Activated CD8-positive, alpha-beta memory T cell treated with anti-CD3 and anti-CD28 coated beads for 36 hours (primary cell): Measurements from ENCODE around the gene TM7SF3. TPM values are rescaled to one million over a fixed set of nuclear protein-coding genes. Genes with fewer than 3 reads are reported as not detected.
"Not testable (repeated sequence)": the region's sequence is repeated elsewhere in the genome, so short reads cannot be mapped to it uniquely, and the experiment has no call there.

ENCODE experiments used
- CTCF ChIA-PET: fragments of 350-600 bp; sonication (Branson Sonifier 250); formaldehyde crosslinking; loops from one replicate; lab custom pipeline; 2021; ENCODE audit warnings: antibody characterized with exemption; lab: Charles Lee
- POLR2A ChIA-PET: fragments of 350-600 bp; sonication (Branson Sonifier 250); formaldehyde crosslinking; loops from one replicate; lab custom pipeline; 2021; ENCODE audit warnings: antibody characterized with exemption; lab: Charles Lee
- total RNA-seq, 2 experiments: library from RNA; stranded (reverse); gene quantifications; one replicate each; pipeline ENCODE4 v1.2.3, GENCODE V29; 2021

Gene TM7SF3
- total RNA-seq, 2 experiments from 2014 or later, result 38.8 to 45.7 TPM

GRCh38 chr12:27018037-27018436 is 3.9 kb upstream of the TM7SF3 start:
- CTCF ChIA-PET, result no interaction called here

DNA sequence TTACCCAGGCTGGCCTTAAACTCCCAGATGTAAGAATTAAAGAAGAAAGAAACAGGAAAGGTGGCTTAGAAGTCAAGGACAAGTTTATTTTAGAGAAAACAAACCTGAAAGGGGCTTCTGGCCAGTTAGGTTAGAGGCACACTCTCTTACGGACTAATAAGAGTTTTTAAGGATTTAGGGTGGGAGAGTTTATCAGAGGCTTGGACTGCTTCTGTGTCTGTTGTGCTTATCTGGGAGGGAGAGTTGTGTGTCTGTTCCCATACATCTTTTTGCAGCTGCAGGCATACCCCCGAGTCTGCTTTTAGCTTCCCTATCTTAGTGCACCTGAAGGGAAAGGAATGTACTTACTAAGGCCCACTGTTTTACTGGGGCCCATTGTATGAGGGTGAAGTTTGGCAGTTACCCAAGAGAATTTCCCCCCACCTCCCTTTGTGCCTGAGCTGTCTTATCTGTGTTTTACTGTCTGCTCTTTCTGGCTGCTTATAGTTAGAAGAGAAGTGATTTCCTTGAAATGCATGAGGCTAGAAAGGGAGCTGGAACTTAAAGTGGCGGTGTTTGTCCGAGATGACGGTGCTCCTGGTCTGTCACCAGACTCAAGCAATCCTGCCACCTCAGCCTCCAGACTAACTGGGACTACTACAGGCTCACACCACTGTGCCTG is 3.1 kb upstream of the TM7SF3 start:
- CTCF ChIA-PET, POLR2A ChIA-PET: not testable (repeated sequence)

More at GRCh38 chr12:27018037-27018436, 3.9 kb upstream of the TM7SF3 start:
- POLR2A ChIA-PET, result no interaction called here

DNA sequence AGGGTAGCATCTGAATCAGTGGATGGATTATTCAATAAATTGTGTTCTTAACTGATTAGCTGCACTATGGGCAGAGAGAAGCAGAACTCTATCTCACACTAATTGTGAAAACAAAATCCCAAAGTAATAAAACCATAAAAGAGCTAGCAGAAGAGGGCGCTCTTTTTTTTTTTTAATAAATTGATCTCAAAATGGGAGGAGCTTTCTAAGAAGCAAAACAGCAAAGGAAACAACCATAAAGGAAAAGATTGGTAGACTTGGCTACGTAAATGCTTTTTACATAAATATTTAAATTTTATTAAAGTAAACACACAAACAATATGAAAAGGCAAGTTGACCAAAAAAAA is 1.5 kb upstream of the TM7SF3 start:
- CTCF ChIA-PET, result interaction anchor here (0.6 to 1.6 kb wide), 7 partner anchors 8 to 648 kb away, joined by 3 to 5 read pairs (median 3); no protein-coding TSS in a partner anchor
- POLR2A ChIA-PET, result no interaction called here

- ChIA-PET POLR2A (interaction anchor here (1.4 kb wide), 1 partner anchor 165 kb away, joined by 3 read pairs; no protein-coding TSS in a partner anchor), CTCF (interaction anchor here (0.9 to 1.8 kb wide), 6 partner anchors 9 to 293 kb away, joined by 3 to 5 read pairs (median 4); no protein-coding TSS in a partner anchor)
These were observed 910 bp upstream of the TM7SF3 start for GRCh38 chr12:27014859-27015729.

DNA sequence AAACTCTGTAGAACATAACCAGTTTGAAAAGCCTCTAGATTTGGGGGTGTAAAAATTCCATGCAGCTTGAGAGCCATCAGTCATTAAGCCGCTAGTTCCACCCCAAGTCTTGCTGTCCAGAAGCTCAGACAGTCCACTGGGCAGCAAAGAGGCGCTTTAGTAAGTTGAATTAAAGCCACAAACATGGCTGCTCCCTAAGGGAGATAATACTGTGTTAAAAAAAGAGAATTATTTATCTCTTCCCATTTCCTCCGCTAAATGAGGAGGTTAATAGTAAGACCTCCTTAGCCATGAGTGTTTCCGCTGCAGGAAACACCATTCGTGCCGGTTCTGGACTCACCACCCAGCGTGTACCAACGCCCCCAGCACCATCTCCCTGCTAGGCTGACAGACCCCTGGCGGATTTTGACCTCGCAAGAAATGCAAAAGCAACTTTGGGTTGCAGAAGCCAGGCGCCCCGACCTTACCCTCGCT is 536 bp downstream of the TM7SF3 start:
- ChIA-PET CTCF (interaction anchor here (0.6 to 2.4 kb wide), 8 partner anchors 9 to 318 kb away, joined by 3 to 15 read pairs (median 3); partner anchors contain the start of genes ITPR2 and MED21), POLR2A (interaction anchor here (1.4 to 2.9 kb wide), 3 partner anchors 9 to 181 kb away, joined by 3 to 8 read pairs (median 7); partner anchors contain the start of genes ITPR2 and MED21)

GRCh38 chr12:27012982-27013255 is 1.3 kb downstream of the TM7SF3 start:
- CTCF ChIA-PET, result interaction anchor here (1.4 to 2.4 kb wide), 3 partner anchors 9 to 318 kb away, joined by 3 to 15 read pairs (median 5); partner anchors contain the start of gene MED21
- POLR2A ChIA-PET, result interaction anchor here (1.7 to 2.9 kb wide), 2 partner anchors 10 to 180 kb away, joined by 7 to 8 read pairs; partner anchors contain the start of genes ITPR2 and MED21

GRCh38 chr12:27012239-27012981 is 1.8 kb downstream of the TM7SF3 start:
- POLR2A ChIA-PET, result interaction anchor here (0.8 to 2.9 kb wide), 2 partner anchors 10 to 72 kb away, joined by 4 to 7 read pairs; partner anchors contain the start of gene MED21
- CTCF ChIA-PET, result interaction anchor here (1.7 to 2.4 kb wide), 2 partner anchors 10 to 319 kb away, joined by 5 to 15 read pairs; partner anchors contain the start of gene MED21

DNA sequence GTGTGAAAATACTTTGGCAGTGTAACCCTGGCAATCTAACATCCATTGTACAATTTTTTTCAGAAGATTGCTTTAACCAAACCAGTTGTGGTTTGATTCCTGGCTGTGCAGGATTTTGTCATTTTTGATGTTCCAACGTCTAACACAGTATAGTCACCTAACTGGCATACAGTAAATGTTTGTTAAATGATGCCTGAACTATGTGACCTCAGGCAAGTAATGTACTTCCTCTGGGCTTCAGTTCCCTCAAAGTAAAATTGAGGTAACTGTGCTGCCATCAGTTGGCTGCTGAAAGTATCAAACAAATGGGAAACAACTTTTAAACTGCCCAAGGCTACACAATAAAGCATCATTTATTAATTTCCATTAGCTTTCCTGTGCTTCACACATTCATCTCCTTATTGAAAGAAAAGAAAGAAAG is 4.3 kb downstream of the TM7SF3 start:
- CTCF ChIA-PET, result interaction anchor here (0.7 to 1.5 kb wide), 2 partner anchors 12 to 53 kb away, joined by 3 to 5 read pairs; no protein-coding TSS in a partner anchor

DNA sequence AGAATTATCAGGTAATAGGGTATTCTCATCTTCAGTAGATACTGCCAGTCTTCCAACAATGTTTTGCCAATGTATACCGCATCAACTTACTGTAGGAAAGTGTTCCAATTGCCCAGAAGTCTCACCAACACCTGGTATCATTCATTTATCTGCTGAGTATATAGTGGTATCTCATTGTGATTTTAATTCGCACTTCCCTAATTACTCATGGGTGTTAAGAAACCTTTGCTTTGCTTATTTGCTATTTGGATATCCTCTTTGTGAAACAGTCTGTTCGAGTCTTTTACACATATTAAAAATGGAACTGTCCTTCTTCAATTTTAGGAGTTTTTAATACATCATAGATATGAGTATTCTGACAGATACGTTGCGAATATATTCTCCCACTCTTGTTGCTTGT is 6.1 kb downstream of the TM7SF3 start:
- ChIA-PET POLR2A (no interaction called here), CTCF (no interaction called here)

More for the DNA sequence above, 4.3 kb downstream of the TM7SF3 start:
- POLR2A ChIA-PET, result no interaction called here

GRCh38 chr12:27006797-27007467 is 7.3 kb downstream of the TM7SF3 start:
- ChIA-PET POLR2A (no interaction called here), CTCF (no interaction called here)

- ChIA-PET CTCF (interaction anchor here (0.6 kb wide), 1 partner anchor 16 kb away, joined by 3 read pairs; no protein-coding TSS in a partner anchor), POLR2A (no interaction called here)
These were observed 8.7 kb downstream of the TM7SF3 start for GRCh38 chr12:27005495-27005894.

DNA sequence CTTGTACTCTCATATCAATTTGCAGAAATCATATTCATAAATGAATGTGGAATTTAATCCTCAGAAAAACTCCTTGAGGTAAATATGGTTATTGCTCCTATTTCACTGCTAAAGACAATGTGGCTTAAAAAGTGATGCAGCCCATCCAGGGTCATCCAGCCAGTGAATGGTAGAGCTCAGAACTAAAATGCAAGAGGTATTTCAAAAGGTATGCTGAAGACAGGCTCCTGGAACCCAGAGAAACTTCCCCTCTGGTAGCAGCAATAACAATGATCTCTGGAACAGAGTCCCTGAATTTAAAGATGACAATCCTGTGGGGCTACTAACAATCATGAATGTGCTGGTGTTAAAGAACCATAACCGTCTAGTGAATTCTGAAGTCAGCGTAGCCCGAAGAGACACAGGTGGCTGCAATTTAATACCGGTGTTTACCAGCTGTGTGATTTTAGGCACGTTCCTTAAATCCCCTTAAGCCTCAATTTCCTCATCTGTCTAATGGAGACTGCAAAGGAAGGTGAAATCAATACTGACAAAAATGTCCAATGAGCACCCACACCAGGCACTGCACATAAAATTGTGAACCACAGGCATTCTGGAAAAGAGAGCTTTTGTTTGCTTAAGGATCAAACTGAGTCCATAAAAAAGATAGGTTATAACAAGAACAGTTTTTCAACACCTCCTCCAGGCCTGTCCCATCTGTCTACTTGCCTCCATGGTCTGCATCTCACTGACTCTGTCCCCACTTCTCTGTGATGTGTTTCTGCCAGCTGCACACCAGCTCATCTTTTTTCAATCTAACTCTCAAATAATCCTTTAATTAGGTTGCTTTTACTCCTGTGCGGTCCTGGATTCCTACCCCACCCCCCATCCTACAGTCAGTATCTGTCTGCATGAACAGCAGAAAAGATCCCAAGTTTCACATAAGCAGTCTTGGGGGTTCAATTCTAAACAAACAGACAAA is 10.5 kb downstream of the TM7SF3 start:
- ChIA-PET POLR2A (interaction anchor here (0.6 kb wide), 1 partner anchor 323 kb away, joined by 3 read pairs; no protein-coding TSS in a partner anchor), CTCF (no interaction called here)

- ChIA-PET POLR2A (no interaction called here), CTCF (no interaction called here)
These were observed 12.0 kb downstream of the TM7SF3 start for GRCh38 chr12:27002141-27002540.

- ChIA-PET POLR2A (no interaction called here), CTCF (no interaction called here)
These were observed 12.5 kb downstream of the TM7SF3 start for GRCh38 chr12:27001663-27002062.

- POLR2A ChIA-PET, result no interaction called here
- CTCF ChIA-PET, result no interaction called here
These were observed 13.2 kb downstream of the TM7SF3 start for GRCh38 chr12:27000961-27001360.

DNA sequence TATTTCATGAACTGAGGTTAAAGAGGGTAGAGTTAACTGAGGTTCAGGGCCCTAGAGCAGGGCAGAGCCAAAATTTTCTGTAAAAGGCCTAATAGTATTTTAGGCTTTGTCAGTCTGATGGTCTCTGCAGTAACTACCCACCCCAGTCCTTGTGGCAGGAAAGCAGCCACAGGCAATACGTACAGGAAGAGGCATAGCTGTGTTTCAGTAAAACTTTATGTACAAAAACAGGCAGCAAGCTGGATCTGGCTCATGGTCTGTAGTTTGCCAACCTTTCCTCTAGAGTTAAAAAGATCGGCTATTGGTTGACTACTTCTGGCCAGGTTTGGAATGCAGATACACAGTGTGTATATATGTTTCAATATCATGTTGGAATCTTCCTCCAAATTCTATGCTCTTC is 17.2 kb downstream of the TM7SF3 start:
- ChIA-PET CTCF (no interaction called here), POLR2A (no interaction called here)

DNA sequence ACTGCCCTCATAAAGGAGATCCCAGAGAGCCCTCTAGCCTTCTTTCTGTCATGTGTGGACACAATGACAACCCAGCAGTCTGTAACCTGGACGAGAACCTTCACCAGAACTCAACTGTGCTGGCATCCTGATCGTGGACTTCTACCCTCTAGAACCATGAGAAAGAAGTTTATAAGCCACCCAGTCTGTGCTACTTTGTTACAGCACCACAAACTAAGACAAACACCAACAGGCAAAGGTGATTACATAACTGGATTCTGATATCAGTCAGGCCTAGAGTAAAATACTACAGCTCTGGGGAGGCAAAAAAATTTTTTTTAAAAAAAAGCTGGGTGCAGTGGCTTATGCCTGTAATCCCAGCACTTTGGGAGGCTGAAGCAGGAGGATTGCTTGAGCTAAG is 18.5 kb downstream of the TM7SF3 start:
- POLR2A ChIA-PET, result no interaction called here
- CTCF ChIA-PET, result no interaction called here
